HUES64 (cell line): ENCODE results near the gene MBP.

Experiments used
- H3K27ac ChIP-seq: 2 replicates; pipeline ENCODE4 v1.7.0; 2013; ENCODE audit warnings: low read depth, low read length, inconsistent platforms
- H3K27me3 ChIP-seq: 2 replicates; pipeline ENCODE4 v1.6.1; 2013; ENCODE audit warnings: mild to moderate bottlenecking, low read length; ENCODE audit not compliant: insufficient read depth
- H3K36me3 ChIP-seq: 2 replicates; pipeline ENCODE4 v1.6.1; 2013; ENCODE audit warnings: mild to moderate bottlenecking, low read length; ENCODE audit not compliant: insufficient read depth
- H3K4me1 ChIP-seq: 2 replicates; pipeline ENCODE4 v1.6.1; 2013; ENCODE audit warnings: mild to moderate bottlenecking, low read length, moderate library complexity; ENCODE audit not compliant: insufficient read depth
- H3K4me3 ChIP-seq: 2 replicates; pipeline ENCODE4 v1.5.1; 2013; ENCODE audit warnings: mild to moderate bottlenecking, low read length, moderate library complexity
- H3K9ac ChIP-seq: 2 replicates; pipeline ENCODE4 v1.6.1; 2013; ENCODE audit warnings: mild to moderate bottlenecking, low read depth, low read length
- H3K9me3 ChIP-seq: 2 replicates; pipeline ENCODE4 v1.6.1; 2013; ENCODE audit warnings: low read depth, low read length; ENCODE audit not compliant: insufficient read depth
- WGBS: fragments of 150-250, 120-280 bp; methylation state at CpG from one replicate; pipeline ENCODE4 v1.1.7; 2013; ENCODE audit warnings: missing lambda C conversion rate; 5-methylcytosine and 5-hydroxymethylcytosine counted together

Gene MBP

GRCh38 chr18:77035380-77036187, 97.0 kb downstream of the MBP start:
- WGBS, result 79% methylated on average over 12 of the region's 12 CpGs
- H3K27ac ChIP-seq, result no peak overlapping the region
- H3K9me3 ChIP-seq, result no peaks in the 10 kb centered on the region
- no peaks in the 10 kb centered on the region for H3K27me3 ChIP-seq
- no peaks in the 10 kb centered on the region for H3K36me3 ChIP-seq
- no peak overlapping the region for H3K4me3 ChIP-seq
- H3K9ac ChIP-seq, result no peak overlapping the region
- no peaks in the 10 kb centered on the region for H3K4me1 ChIP-seq

- Histone ChIP-seq H3K4me3 (no peak overlapping the region), H3K36me3 (no peaks in the 10 kb centered on the region), H3K27me3 (no peaks in the 10 kb centered on the region), H3K27ac (no peak overlapping the region), H3K9me3 (no peaks in the 10 kb centered on the region), H3K4me1 (no peaks in the 10 kb centered on the region), H3K9ac (no peak overlapping the region)
- 90% methylated on average over 2 of the region's 3 CpGs for WGBS
Observed at GRCh38 chr18:77033575-77033974, 99.0 kb downstream of the MBP start.

DNA sequence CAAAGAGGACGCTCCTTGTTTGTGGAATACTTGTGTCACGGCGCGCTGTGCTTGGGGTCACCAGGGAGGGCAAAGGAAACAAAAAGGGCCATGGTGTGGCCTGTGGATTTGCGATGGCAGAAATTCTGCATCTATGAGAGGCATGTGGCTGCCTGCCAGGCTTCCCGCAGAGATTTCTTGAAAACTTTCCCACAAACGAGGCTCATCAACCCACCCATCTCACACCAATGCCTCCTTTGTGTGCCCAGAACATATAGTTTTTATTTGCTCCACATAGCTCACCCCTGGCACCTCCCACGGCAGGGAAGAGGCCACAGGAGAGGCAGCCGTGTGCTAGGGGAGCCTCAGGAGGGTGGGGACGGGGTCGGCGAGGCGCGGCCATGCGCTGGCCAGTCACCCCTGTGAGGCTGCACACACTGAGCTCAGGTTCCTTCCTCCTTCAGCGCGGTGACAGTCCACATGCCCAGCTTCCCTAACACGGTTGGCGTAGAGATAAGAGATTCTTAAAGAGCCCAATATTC, 100.3 kb downstream of the MBP start:
- H3K36me3 ChIP-seq, result no peaks in the 10 kb centered on the region
- H3K9ac ChIP-seq, result no peak overlapping the region
- H3K4me1 ChIP-seq, result no peaks in the 10 kb centered on the region
- 95% methylated on average over 19 of the region's 19 CpGs for WGBS
- no peaks in the 10 kb centered on the region for H3K9me3 ChIP-seq
- H3K27ac ChIP-seq, result no peak overlapping the region
- H3K27me3 ChIP-seq, result no peaks in the 10 kb centered on the region
- H3K4me3 ChIP-seq, result no peak overlapping the region

DNA sequence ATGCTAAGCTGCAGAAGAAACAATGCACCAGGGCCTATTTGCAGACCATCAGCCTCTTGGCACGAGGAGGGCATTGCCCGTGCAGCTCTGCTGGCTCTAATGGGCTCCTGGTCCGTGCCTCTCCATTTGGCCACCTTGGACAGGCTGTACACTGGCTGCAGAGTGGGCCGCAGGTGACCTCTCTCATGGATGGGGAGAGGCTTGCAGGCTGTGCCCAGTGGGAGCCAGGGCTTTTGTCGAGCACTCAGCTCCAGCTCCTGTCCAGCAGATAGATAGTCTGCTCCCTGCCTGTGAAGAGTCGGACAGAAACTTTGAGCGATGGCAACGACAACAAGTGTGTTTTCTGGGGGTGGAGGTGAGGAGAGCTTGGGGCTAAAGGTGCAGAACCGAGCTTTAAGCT, 100.9 kb downstream of the MBP start:
- WGBS, result 95% methylated on average over 9 of the region's 9 CpGs
- Histone ChIP-seq H3K36me3 (no peaks in the 10 kb centered on the region), H3K4me1 (no peaks in the 10 kb centered on the region), H3K4me3 (no peak overlapping the region), H3K9me3 (no peaks in the 10 kb centered on the region), H3K9ac (no peak overlapping the region), H3K27me3 (no peaks in the 10 kb centered on the region), H3K27ac (no peak overlapping the region)

GRCh38 chr18:77030201-77030600, 102.4 kb downstream of the MBP start:
- no peaks in the 10 kb centered on the region for H3K36me3 ChIP-seq
- H3K4me1 ChIP-seq, result no peaks in the 10 kb centered on the region
- 92% methylated on average over 7 of the region's 7 CpGs for WGBS

DNA sequence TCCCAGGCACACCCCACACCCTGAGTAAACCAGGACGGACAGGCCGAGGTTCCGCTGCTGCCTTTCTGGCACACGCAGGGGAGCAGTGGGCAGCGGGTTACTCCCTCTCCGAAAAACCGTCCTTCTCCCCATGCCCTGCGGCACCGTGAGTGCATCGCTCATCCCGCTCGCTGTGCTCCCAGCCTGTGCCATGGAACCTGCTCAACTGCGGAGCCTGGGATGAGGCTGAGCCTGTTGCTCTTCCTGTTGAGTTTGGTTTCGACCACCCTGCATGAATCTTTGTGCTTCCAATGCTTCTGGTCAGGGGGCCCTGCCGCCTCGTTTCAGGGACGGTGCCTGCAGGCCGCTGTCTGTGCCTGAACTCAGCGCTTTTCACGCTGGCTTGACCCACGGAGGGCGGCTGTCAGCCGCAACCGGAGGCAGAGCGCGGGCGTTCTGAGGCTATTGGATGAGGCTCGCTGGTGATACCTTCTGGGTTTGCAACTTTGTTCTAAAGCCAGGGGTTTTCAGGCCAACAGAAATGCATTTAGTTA, 106.7 kb downstream of the MBP start:
- Histone ChIP-seq H3K9me3 (no peaks in the 10 kb centered on the region), H3K27ac (no peak overlapping the region), H3K4me3 (no peak overlapping the region), H3K4me1 (no peaks in the 10 kb centered on the region), H3K27me3 (no peaks in the 10 kb centered on the region), H3K9ac (no peak overlapping the region), H3K36me3 (no peaks in the 10 kb centered on the region)
- 96% methylated on average over 28 of the region's 28 CpGs for WGBS

More at GRCh38 chr18:77030201-77030600, 102.4 kb downstream of the MBP start:
- no peaks in the 10 kb centered on the region for H3K9me3 ChIP-seq
- H3K27me3 ChIP-seq, result no peaks in the 10 kb centered on the region
- no peak overlapping the region for H3K4me3 ChIP-seq
- H3K27ac ChIP-seq, result no peak overlapping the region
- H3K9ac ChIP-seq, result no peak overlapping the region

- no peaks in the 10 kb centered on the region for H3K9me3 ChIP-seq
- no peaks in the 10 kb centered on the region for H3K36me3 ChIP-seq
- 92% methylated on average over 15 of the region's 15 CpGs for WGBS
Observed at GRCh38 chr18:77025123-77025522, 107.5 kb downstream of the MBP start.

GRCh38 chr18:77024476-77024875, 108.1 kb downstream of the MBP start:
- H3K9ac ChIP-seq, result no peak overlapping the region
- H3K27me3 ChIP-seq, result no peaks in the 10 kb centered on the region
- no peaks in the 10 kb centered on the region for H3K9me3 ChIP-seq
- no peak overlapping the region for H3K27ac ChIP-seq
- H3K4me1 ChIP-seq, result no peaks in the 10 kb centered on the region
- 95% methylated on average over 14 of the region's 14 CpGs for WGBS
- no peak overlapping the region for H3K4me3 ChIP-seq
- H3K36me3 ChIP-seq, result no peaks in the 10 kb centered on the region

More at GRCh38 chr18:77025123-77025522, 107.5 kb downstream of the MBP start:
- no peak overlapping the region for H3K27ac ChIP-seq
- H3K4me1 ChIP-seq, result no peaks in the 10 kb centered on the region
- no peaks in the 10 kb centered on the region for H3K27me3 ChIP-seq
- no peak overlapping the region for H3K4me3 ChIP-seq
- H3K9ac ChIP-seq, result no peak overlapping the region

GRCh38 chr18:77023102-77023782, 109.3 kb downstream of the MBP start:
- Histone ChIP-seq H3K27ac (no peak overlapping the region), H3K9me3 (no peaks in the 10 kb centered on the region), H3K27me3 (no peaks in the 10 kb centered on the region), H3K4me3 (no peak overlapping the region), H3K9ac (no peak overlapping the region), H3K4me1 (no peaks in the 10 kb centered on the region), H3K36me3 (no peaks in the 10 kb centered on the region)
- WGBS, result 84% methylated on average over 19 of the region's 19 CpGs

- H3K9me3 ChIP-seq, result no peaks in the 10 kb centered on the region
- no peak overlapping the region for H3K9ac ChIP-seq
- no peaks in the 10 kb centered on the region for H3K27me3 ChIP-seq
- H3K36me3 ChIP-seq, result no peaks in the 10 kb centered on the region
- no peak overlapping the region for H3K27ac ChIP-seq
- no peak overlapping the region for H3K4me3 ChIP-seq
- 97% methylated on average over 5 of the region's 5 CpGs for WGBS
- no peaks in the 10 kb centered on the region for H3K4me1 ChIP-seq
Observed at GRCh38 chr18:77022556-77022955, 110.0 kb downstream of the MBP start.

GRCh38 chr18:77022116-77022515, 110.5 kb downstream of the MBP start:
- WGBS, result 96% methylated on average over 11 of the region's 12 CpGs
- H3K36me3 ChIP-seq, result no peaks in the 10 kb centered on the region
- no peaks in the 10 kb centered on the region for H3K4me1 ChIP-seq
- H3K4me3 ChIP-seq, result no peak overlapping the region
- H3K9ac ChIP-seq, result no peak overlapping the region
- H3K27ac ChIP-seq, result no peak overlapping the region
- no peaks in the 10 kb centered on the region for H3K9me3 ChIP-seq
- no peaks in the 10 kb centered on the region for H3K27me3 ChIP-seq
